PFSK-1 (cell line): ENCODE data around the gene PGS1.

Source experiments
- FOXP2 ChIP-seq: optimal IDR thresholded peaks from 2 replicates; pipeline ENCODE3; 2011; ENCODE audit warnings: borderline replicate concordance, control low read depth, inconsistent platforms; ENCODE audit not compliant: insufficient read depth; ENCODE audit errors: extremely low read length, extremely low read depth
- POLR2AphosphoS5 ChIP-seq: IDR thresholded peaks from 2 replicates; pipeline ENCODE4 v1.6.1; 2012; ENCODE audit warnings: low read depth, mild to moderate bottlenecking, control low read depth, low read length, moderate library complexity
- SIN3A ChIP-seq: IDR thresholded peaks from 2 replicates; pipeline ENCODE4 v1.6.1; 2012; ENCODE audit warnings: mild to moderate bottlenecking, low read length, moderate library complexity, borderline replicate concordance; ENCODE audit not compliant: insufficient read depth
- TAF1 ChIP-seq: IDR thresholded peaks from 2 replicates; pipeline ENCODE4 v1.6.1; 2012; ENCODE audit warnings: low read length, control low read depth, borderline replicate concordance; ENCODE audit not compliant: insufficient read depth
- TF ChIP-seq, protein P1 (sequence below), 2 experiments: IDR thresholded peaks; 2 replicates each; pipeline versions ENCODE4 v1.6.1 to v1.8.0; 2011 to 2012; ENCODE audit warnings: low read depth in 2 of 2, low read length in 2 of 2, control low read depth in 1 of 2, inconsistent platforms in 1 of 2, mild to moderate bottlenecking in 1 of 2, moderate library complexity in 1 of 2; ENCODE audit not compliant: insufficient read depth in 1 of 2

Gene PGS1

DNA sequence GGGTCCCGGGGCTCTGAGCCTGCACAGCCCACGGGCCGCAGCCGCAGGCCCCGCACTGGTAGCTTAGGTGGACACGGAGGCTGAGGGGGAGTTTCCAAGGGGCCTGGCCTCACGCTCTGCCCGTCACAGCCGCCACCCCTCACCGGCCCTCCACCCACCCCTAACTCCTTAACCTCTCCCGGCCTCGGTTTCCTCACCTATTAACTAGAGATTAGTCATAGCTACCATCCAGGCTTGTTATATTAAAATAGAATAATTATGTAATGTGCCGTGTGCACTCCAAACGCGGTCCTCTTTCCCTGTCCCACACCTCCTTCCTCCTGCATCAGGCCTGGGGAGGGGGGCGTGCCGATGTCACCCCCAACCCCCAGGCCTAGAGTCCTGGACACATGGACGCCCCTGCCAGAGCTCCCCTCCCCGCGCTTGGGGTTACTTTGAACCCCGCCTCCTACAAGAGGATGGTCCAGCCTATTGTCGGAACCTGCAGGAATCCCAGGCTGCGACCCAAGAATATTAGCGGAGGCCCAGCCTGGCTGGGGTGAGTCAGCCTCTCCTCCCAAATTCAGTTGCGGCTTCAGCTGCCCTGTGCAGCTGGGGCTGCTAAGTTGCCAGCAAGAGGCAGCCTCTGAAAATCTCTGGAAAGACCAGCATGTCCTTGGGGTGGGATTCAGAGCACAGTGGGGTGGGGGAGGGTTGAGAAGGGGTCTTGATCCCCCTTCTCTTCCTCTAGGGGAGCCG is 35.8 kb upstream of the PGS1 start:
- TF ChIP-seq, protein P1, sequence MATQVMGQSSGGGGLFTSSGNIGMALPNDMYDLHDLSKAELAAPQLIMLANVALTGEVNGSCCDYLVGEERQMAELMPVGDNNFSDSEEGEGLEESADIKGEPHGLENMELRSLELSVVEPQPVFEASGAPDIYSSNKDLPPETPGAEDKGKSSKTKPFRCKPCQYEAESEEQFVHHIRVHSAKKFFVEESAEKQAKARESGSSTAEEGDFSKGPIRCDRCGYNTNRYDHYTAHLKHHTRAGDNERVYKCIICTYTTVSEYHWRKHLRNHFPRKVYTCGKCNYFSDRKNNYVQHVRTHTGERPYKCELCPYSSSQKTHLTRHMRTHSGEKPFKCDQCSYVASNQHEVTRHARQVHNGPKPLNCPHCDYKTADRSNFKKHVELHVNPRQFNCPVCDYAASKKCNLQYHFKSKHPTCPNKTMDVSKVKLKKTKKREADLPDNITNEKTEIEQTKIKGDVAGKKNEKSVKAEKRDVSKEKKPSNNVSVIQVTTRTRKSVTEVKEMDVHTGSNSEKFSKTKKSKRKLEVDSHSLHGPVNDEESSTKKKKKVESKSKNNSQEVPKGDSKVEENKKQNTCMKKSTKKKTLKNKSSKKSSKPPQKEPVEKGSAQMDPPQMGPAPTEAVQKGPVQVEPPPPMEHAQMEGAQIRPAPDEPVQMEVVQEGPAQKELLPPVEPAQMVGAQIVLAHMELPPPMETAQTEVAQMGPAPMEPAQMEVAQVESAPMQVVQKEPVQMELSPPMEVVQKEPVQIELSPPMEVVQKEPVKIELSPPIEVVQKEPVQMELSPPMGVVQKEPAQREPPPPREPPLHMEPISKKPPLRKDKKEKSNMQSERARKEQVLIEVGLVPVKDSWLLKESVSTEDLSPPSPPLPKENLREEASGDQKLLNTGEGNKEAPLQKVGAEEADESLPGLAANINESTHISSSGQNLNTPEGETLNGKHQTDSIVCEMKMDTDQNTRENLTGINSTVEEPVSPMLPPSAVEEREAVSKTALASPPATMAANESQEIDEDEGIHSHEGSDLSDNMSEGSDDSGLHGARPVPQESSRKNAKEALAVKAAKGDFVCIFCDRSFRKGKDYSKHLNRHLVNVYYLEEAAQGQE (IDR thresholded peaks at IDR 0.05; ENCODE audit: insufficient read depth in 1 of 2, low read depth in 2 of 2, low read length in 2 of 2) = no peak
- TF ChIP-seq FOXP2 (no peak), SIN3A (no peak), POLR2AphosphoS5 (no peak), TAF1 (no peak)

DNA sequence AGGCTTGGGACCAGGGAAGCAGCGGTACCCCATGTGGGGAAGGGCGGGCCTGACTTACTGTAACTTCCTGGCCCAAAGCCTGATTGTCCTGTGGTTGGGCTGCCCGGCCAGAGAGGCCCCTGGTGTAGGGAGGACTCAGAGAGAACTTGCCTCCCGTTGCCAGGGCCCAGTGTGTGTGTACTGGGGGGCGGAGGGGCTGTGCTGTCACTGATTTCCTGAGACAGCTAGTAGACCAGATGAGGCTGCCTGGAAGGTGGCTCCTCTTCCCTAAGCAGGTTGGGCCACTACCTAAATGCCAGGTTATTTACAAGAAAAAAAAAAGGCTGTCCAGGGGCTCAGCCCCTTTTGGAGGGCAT is 35.3 kb upstream of the PGS1 start:
- TF ChIP-seq, protein P1 (IDR thresholded peaks at IDR 0.05; ENCODE audit: insufficient read depth in 1 of 2, low read depth in 2 of 2, low read length in 2 of 2) = no peak
- TF ChIP-seq FOXP2 (peak; percentile 32), SIN3A (no peak)

DNA sequence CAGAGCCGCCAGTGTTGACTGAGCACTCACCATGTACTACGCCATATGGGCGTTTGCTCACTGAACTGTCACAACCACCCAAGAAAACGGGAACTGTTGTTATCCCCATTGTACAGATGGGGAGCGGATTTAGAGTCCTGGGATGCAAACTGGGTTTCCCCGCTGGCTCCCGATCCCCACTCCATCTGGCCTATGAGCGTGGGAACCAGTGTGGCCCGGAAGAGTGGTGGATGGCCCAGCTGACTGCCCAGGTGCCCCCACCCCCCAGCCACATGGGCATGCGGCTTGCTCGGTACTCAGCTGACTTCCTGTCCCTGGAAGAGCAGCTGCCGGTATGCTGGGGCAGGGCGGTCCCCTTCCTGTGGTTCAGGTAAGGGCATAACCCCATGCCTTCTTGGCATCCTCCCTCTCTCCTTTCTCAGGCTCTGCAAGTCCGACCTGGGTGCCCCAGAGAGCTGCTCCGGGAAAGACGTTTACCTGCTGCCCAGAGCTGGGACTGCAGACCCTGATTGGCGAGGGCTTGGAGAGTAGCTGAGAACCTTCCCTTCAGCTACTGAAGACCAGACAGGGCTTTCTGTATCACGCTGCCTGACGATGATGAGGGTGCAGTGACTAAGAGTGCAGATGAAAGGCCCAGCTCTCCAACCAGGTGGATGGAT is 34.8 kb upstream of the PGS1 start:
- no peak for TF ChIP-seq TAF1
- TF ChIP-seq, protein P1 (IDR thresholded peaks at IDR 0.05; ENCODE audit: insufficient read depth in 1 of 2, low read depth in 2 of 2, low read length in 2 of 2) = no peak
- no peak for TF ChIP-seq FOXP2
- TF ChIP-seq SIN3A = no peak
- no peak for TF ChIP-seq POLR2AphosphoS5

DNA sequence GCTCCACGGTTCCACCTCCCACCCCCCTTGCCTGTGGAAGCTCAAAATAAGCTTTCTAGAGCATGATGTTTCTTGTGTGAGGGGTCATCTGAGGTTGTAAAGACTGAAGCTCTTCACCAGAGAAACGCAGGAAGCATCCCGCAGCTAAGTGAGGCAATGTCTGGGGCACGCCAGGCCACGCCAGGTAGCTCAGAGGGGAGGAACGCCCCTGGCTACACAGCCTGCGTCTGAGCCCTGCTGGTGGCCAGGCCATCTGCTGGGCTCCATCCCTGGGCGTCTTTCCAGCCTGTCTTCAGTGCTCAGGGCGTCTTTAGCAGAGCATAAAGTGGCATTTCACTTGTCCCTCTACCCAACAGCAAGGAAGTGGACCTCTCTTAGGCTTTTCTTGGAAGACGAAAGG is 33.8 kb upstream of the PGS1 start:
- no peak for TF ChIP-seq TAF1
- TF ChIP-seq POLR2AphosphoS5 = no peak
- no peak for TF ChIP-seq SIN3A
- TF ChIP-seq FOXP2 = no peak
- TF ChIP-seq, protein P1 (IDR thresholded peaks at IDR 0.05; ENCODE audit: insufficient read depth in 1 of 2, low read depth in 2 of 2, low read length in 2 of 2) = no peak

DNA sequence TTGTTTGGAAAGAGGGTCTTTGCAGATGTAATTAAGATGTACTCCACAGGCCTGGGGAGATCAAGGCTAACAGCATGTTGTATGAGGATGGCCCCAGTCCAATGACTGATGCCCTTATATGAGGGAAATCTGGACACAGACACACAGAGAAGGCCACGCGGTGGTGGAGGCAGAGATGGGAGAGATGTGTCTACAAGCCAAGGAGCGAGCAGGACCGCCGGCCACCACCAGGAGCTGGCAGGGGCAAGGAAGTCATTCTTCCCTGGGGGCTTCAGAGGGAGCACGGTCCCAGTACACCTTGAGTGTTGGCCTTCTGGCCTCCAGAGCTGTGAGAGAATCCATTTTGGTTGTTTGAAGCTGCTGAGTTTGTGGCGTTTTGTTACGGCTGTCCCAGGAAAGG is 33.3 kb upstream of the PGS1 start:
- TF ChIP-seq SIN3A (no peak), FOXP2 (no peak), POLR2AphosphoS5 (no peak), TAF1 (no peak)
- TF ChIP-seq, protein P1 (IDR thresholded peaks at IDR 0.05; ENCODE audit: insufficient read depth in 1 of 2, low read depth in 2 of 2, low read length in 2 of 2) = no peak
